Fibroblast of villous mesenchyme (primary cell): ENCODE results near the gene TFAP2A. TPM values are rescaled to one million over a fixed set of nuclear protein-coding genes. Genes with fewer than 3 reads are reported as not detected.

Source experiments
- DNase-seq: peaks from one replicate; pipeline ENCODE4 v3.0.0-alpha.2; 2010; ENCODE audit warnings: low read depth
- H3K4me3 ChIP-seq: 2 replicates; pipeline ENCODE4 v1.5.1; 2011; ENCODE audit warnings: low read depth, mild to moderate bottlenecking, low read length
- CTCF ChIP-seq: IDR thresholded peaks from 2 replicates; pipeline ENCODE4 v1.5.1; 2012; ENCODE audit warnings: low read depth, mild to moderate bottlenecking, low read length; ENCODE audit not compliant: insufficient read depth
- total RNA-seq: library from RNA; depleted of rRNA; stranded (reverse); fragments of >200 nt; gene quantifications from 2 replicates; pipeline ENCODE4 v1.2.3, GENCODE V29; 2012

The TFAP2A gene
- total RNA-seq, 1 donor: 13.8 TPM

- TF ChIP-seq CTCF: no peak
- H3K4me3 ChIP-seq: no peak overlapping the region
- no peak for DNase-seq
Observed at GRCh38 chr6:10407674-10408054, 7.2 kb downstream of the TFAP2A start.

DNA sequence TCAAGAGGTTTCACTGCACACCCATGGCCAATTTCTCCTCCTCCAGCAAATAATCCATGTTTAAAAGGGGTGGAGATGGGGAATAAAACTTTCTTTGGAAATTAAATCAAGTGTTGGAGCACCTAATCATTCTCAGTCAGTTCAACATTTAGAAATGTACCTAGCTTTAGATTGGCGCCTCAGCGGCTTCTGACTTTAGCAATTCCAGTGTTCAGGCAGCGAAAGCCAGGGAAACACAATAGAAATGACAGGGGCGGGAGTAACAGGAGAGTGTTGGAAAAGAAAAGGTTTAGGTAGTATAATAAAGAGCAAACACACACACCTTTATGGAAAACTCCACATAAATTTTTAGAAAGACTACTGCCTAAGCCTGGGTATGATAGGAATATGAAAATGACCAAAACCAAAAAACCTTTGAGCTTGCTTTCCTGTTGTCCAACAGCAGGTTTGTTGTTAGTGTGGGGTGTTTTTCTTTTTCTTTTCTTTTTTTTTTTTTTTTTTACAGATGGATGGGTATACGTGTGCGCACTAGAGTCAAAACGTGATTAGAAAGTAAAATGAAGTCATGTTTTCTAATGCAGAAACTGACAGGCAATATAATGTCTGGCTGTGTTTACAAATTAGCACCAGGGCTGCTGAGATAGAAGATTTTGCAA lies 7.7 kb downstream of the TFAP2A start:
- no peak for DNase-seq
- TF ChIP-seq CTCF: no peak
- H3K4me3 ChIP-seq: no peak overlapping the region

- no peak for TF ChIP-seq CTCF
- H3K4me3 ChIP-seq: no peak overlapping the region
- no peak for DNase-seq
Observed at GRCh38 chr6:10406556-10406955, 8.3 kb downstream of the TFAP2A start.

- no peak overlapping the region for H3K4me3 ChIP-seq
- DNase-seq: no peak
- TF ChIP-seq CTCF: no peak
Observed at GRCh38 chr6:10405513-10405900, 9.4 kb downstream of the TFAP2A start.

- H3K4me3 ChIP-seq: peak overlapping the region; percentile 69
- no peak for DNase-seq
- TF ChIP-seq CTCF: no peak
Observed at GRCh38 chr6:10404799-10405512, 9.9 kb downstream of the TFAP2A start.

DNA sequence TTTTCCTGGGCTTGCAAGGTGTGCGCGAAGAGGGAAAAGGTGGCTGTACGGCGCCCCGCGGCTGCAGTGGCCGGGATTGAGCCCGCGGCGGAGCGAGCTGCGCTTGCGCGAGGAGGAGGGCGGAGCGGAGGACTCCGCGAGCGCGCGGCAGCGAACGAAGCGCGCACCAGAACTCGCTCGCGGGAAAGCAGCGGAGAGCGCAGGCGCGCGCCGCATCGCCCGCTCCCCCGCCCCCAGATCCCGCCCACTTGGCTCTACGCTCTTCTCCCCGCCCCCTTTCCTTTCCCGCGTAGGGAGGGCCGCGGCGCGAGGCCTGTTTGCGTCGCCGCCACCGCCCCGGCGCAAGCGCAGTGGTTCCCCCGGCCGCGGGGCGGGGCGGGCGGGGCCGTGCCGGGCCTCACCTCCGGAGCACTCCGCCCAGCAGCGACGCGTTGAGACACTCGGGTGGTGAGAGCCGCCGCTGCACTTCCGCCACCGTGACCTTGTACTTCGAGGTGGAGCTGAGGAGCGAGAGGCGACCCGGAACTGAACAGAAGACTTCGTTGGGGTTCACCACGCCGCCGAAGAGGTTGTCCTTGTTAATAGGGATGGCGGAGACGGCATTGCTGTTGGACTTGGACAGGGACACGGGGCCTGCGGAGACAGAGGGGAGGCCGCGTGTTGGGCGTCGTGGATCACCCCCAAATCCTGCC lies 10.6 kb downstream of the TFAP2A start:
- peak overlapping the region; percentile 69 for H3K4me3 ChIP-seq

More for the DNA sequence above, 10.6 kb downstream of the TFAP2A start:
- peak; percentile 91 for DNase-seq
- peak; percentile 17 for TF ChIP-seq CTCF
